NB4 (cell line): ENCODE measurements around the gene RBPJ.

ENCODE experiments used
- POLR2A ChIP-seq: IDR thresholded peaks from 2 replicates; pipeline ENCODE4 v1.6.1; 2011; ENCODE audit warnings: mild to moderate bottlenecking; ENCODE audit not compliant: insufficient read length; ENCODE audit errors: extremely low read depth
- TF ChIP-seq, protein P1 (sequence below): IDR thresholded peaks from one replicate; pipeline ENCODE4 v1.5.1; 2012; ENCODE audit warnings: low read depth, low read length

DNA sequence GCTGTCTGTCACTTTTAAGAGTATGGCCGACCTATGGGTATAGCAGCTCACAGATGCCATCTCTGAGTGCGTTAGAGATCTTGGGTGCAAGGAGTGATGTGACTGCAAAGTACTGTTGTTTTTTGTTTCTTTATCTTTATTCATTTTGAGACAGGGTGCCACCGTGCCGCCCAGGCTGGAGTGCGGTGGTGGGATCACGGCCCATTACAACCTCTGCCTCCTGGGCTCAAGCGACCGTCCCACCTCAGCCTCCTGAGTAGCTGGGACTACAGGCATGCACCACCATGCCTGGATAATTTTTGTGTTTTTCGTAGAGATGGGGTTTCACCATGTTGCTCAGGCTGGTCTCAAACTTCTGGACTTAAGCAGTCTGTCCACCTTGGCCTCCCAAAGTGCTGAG is 98.0 kb downstream of the RBPJ start:
- TF ChIP-seq, protein P1, sequence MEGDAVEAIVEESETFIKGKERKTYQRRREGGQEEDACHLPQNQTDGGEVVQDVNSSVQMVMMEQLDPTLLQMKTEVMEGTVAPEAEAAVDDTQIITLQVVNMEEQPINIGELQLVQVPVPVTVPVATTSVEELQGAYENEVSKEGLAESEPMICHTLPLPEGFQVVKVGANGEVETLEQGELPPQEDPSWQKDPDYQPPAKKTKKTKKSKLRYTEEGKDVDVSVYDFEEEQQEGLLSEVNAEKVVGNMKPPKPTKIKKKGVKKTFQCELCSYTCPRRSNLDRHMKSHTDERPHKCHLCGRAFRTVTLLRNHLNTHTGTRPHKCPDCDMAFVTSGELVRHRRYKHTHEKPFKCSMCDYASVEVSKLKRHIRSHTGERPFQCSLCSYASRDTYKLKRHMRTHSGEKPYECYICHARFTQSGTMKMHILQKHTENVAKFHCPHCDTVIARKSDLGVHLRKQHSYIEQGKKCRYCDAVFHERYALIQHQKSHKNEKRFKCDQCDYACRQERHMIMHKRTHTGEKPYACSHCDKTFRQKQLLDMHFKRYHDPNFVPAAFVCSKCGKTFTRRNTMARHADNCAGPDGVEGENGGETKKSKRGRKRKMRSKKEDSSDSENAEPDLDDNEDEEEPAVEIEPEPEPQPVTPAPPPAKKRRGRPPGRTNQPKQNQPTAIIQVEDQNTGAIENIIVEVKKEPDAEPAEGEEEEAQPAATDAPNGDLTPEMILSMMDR = no peak
- TF ChIP-seq POLR2A = no peak
